GM23338 (cell line): ENCODE data around the gene MFN1. TPM values are rescaled to one million over a fixed set of nuclear protein-coding genes. Genes with fewer than 3 reads are reported as not detected.
A peak's percentile ranks its signal among the peaks of the same experiment; 100 is the strongest.

Source experiments
- ATAC-seq: fragments of 200-7000 bp; cut with Tn5 transposase; 3 replicates; pipeline ENCODE4 v1.9.1; 2020
- DNase-seq: peaks from one replicate; pipeline ENCODE4 v3.0.0-alpha.2; 2015; ENCODE audit warnings: low spot score
- H2AFZ ChIP-seq: fragments of 200-600 bp; sonication (generic); 2 replicates; pipeline ENCODE4 v1.8.0; 2016; ENCODE audit warnings: antibody characterized with exemption, mild to moderate bottlenecking, moderate library complexity
- H3F3A ChIP-seq: fragments of 200-600 bp; sonication (generic); replicated peaks from 2 replicates; pipeline ENCODE4 v1.8.0; 2017; ENCODE audit warnings: antibody characterized with exemption, mixed run types, low read depth
- H3K27ac ChIP-seq: fragments of 200-600 bp; sonication (generic); 2 replicates; pipeline ENCODE4 v1.6.1; 2016; ENCODE audit warnings: low read depth
- H3K27me3 ChIP-seq: fragments of 200-600 bp; sonication (generic); 2 replicates; pipeline ENCODE4 v1.8.0; 2016; ENCODE audit warnings: mild to moderate bottlenecking, mixed run types, moderate library complexity; ENCODE audit not compliant: insufficient read depth
- H3K36me3 ChIP-seq: fragments of 200-600 bp; sonication (generic); 2 replicates; pipeline ENCODE4 v1.8.0; 2016; ENCODE audit warnings: mild to moderate bottlenecking; ENCODE audit not compliant: insufficient read depth
- H3K4me1 ChIP-seq: fragments of 200-600 bp; sonication (generic); 2 replicates; pipeline ENCODE4 v1.8.0; 2016; ENCODE audit warnings: mild to moderate bottlenecking, moderate library complexity; ENCODE audit not compliant: insufficient read depth
- H3K4me2 ChIP-seq: fragments of 200-600 bp; sonication (generic); 2 replicates; pipeline ENCODE4 v1.7.1; 2017; ENCODE audit warnings: mixed run types
- H3K4me3 ChIP-seq: fragments of 200-600 bp; sonication (generic); 2 replicates; pipeline ENCODE4 v1.6.1; 2016; ENCODE audit warnings: mixed run types
- H3K79me2 ChIP-seq: fragments of 200-600 bp; sonication (generic); replicated peaks from 2 replicates; pipeline ENCODE4 v1.8.0; 2017; ENCODE audit warnings: mild to moderate bottlenecking; ENCODE audit not compliant: insufficient read depth
- H3K9me2 ChIP-seq: fragments of 200-600 bp; sonication (generic); 2 replicates; pipeline ENCODE4 v1.8.0; 2017; ENCODE audit not compliant: insufficient read depth
- H4K20me1 ChIP-seq: fragments of 200-600 bp; sonication (generic); replicated peaks from 2 replicates; pipeline ENCODE4 v1.8.0; 2017; ENCODE audit warnings: mild to moderate bottlenecking; ENCODE audit not compliant: insufficient read depth
- H3K27ac Mint-ChIP-seq: 2 replicates; pipeline ENCODE4 v1.8.0; 2020; ENCODE audit warnings: inconsistent platforms, mild to moderate bottlenecking, moderate library complexity, mixed read lengths
- H3K27me3 Mint-ChIP-seq: 3 replicates; pipeline ENCODE4 v1.8.0; 2022; ENCODE audit warnings: low read depth, mild to moderate bottlenecking, moderate library complexity, mixed read lengths, inconsistent platforms; ENCODE audit not compliant: insufficient read depth, poor library complexity
- H3K36me3 Mint-ChIP-seq: 3 replicates; pipeline ENCODE4 v1.8.0; 2021; ENCODE audit warnings: low read depth, mild to moderate bottlenecking, inconsistent platforms, moderate library complexity, mixed read lengths
- H3K4me1 Mint-ChIP-seq: 3 replicates; pipeline ENCODE4 v1.8.0; 2020; ENCODE audit warnings: mild to moderate bottlenecking, inconsistent platforms, mixed read lengths
- H3K4me3 Mint-ChIP-seq: 3 replicates; pipeline ENCODE4 v1.8.0; 2021; ENCODE audit warnings: moderate library complexity, mild to moderate bottlenecking, inconsistent platforms, mixed read lengths
- H3K9me3 Mint-ChIP-seq: 3 replicates; pipeline ENCODE4 v1.8.0; 2020; ENCODE audit warnings: moderate library complexity, mild to moderate bottlenecking, inconsistent platforms, mixed read lengths
- CTCF ChIP-seq, 2 experiments: fragments of 200-600 bp in 1 of 2; sonication (generic) in 1 of 2; conservative IDR thresholded peaks; 2 replicates each; pipeline versions ENCODE4 v1.5.1 to v1.6.1; 2016 to 2017; ENCODE audit warnings: antibody characterized with exemption in 2 of 2, low read depth in 2 of 2, mild to moderate bottlenecking in 2 of 2, moderate library complexity in 1 of 2
- ETS1 ChIP-seq: IDR thresholded peaks from 2 replicates; pipeline ENCODE4 v1.6.1; 2016; ENCODE audit warnings: antibody characterized with exemption
- JUNB ChIP-seq: IDR thresholded peaks from one replicate; pipeline ENCODE4 v1.6.1; 2016; ENCODE audit warnings: antibody characterized with exemption; ENCODE audit not compliant: unreplicated experiment
- ZNF114 ChIP-seq: fragments of 250-450 bp; sonication (Bioruptor Pico); IDR thresholded peaks from 2 replicates; pipeline ENCODE4 v1.5.0; 2020; ENCODE audit warnings: mild to moderate bottlenecking, moderate library complexity
- ZNF331 ChIP-seq: fragments of 250-450 bp; sonication (Bioruptor Pico); IDR thresholded peaks from 2 replicates; pipeline ENCODE4 v1.5.0; 2020; ENCODE audit warnings: low read depth, mild to moderate bottlenecking, moderate library complexity
- ZNF462 ChIP-seq: fragments of 250-450 bp; sonication (Bioruptor Pico); IDR thresholded peaks from 2 replicates; pipeline ENCODE4 v1.5.0; 2020; ENCODE audit warnings: mild to moderate bottlenecking, moderate library complexity
- polyA plus RNA-seq: library from polyadenylated mRNA; unstranded; fragments of >200 nt; fragmentation: Nextera tagmentation; extraction: Ambion mirVana; gene quantifications from 2 replicates; pipeline ENCODE4 v1.2.1, GENCODE V29; 2016
- total RNA-seq: library from RNA; depleted of rRNA; stranded (reverse); fragments of >200 nt; shearing (Covaris generic); gene quantifications from 2 replicates; pipeline ENCODE4 v1.2.3, GENCODE V29; 2014

The MFN1 gene
- total and polyA plus RNA-seq, 2 experiments from 2014 or later = 16.1 to 36.2 TPM

- TF ChIP-seq ZNF462 = no peak
These were observed 47.4 kb upstream of the MFN1 start (continued) for GRCh38 chr3:179299999-179300613.

- Mint-ChIP-seq H3K36me3 (peaks cover 7% of the 10 kb centered on the region; the same call in 2 of the 3 replicates), H3K27me3 (no peaks in the 10 kb centered on the region), H3K4me1 (no peaks in the 10 kb centered on the region), H3K4me3 (no peak overlapping the region), H3K9me3 (peaks cover 10% of the 10 kb centered on the region; the same call in 2 of the 3 replicates), H3K27ac (no peak overlapping the region)
- Histone ChIP-seq H3K4me1 (no peaks in the 10 kb centered on the region), H3K27ac (no peak overlapping the region), H3K4me2 (no peak overlapping the region), H3F3A (no peaks in the 10 kb centered on the region), H3K36me3 (no peaks in the 10 kb centered on the region), H3K79me2 (no peaks in the 10 kb centered on the region), H3K4me3 (no peak overlapping the region), H2AFZ (peak overlapping the region; percentile 63; the same call in 1 of the 2 replicates), H3K9me2 (no peaks in the 10 kb centered on the region), H4K20me1 (no peaks in the 10 kb centered on the region), H3K27me3 (no peaks in the 10 kb centered on the region)
- ATAC-seq (no peak), DNase-seq (no peak)
- no peak for TF ChIP-seq ZNF462
- TF ChIP-seq ETS1 = no peak
- TF ChIP-seq CTCF (conservative IDR thresholded peaks at IDR 0.05; ENCODE audit: low read depth in 2 of 2) = no peak
- no peak for TF ChIP-seq JUNB
- no peak for TF ChIP-seq ZNF331 (CRISPR knock-in tag)
- no peak for TF ChIP-seq ZNF114 (CRISPR knock-in tag)
These were observed 45.9 kb upstream of the MFN1 start for GRCh38 chr3:179301645-179302044.
